ENCODE data around the gene DUSP7.

The DUSP7 gene

DNA sequence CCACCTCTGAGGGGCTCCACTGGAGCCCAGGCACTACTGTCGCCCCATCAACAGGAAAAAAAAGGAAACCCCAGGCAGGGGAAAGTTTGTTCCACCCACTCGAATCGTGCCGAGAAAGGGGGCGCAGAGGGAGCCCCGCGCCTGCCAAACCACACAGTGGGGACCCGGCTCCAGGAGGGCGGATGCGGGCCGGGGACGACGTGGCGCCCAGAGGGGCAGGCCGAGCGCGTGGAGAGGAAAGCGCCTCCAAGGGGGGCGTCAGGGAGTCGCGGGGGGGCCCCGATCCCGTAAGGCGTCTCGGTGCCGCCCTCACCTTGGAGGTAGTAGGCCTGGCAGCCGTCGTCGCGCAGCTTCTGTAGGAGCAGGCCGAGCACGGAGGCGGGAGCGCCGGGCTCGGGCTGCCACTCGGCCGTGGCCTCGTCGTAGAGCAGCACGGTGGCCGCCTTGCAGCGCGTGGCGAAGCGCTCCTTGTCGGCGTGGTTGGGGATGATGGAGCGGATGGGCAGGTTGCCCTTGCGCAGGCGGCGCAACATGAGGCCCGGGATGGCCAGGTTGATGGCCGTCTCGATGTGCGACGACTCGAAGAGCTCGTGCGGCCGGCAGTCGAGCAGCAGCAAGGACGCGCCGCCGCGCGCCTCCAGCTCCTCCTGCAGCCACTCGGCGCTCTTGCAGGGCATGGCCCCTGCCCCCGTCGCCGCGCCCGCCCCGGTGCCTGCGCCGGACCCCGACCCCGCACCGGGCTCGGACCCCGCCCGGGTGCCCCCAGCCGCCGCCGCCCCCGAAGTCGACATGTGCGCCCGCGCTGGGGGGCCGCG is 627 bp downstream of the DUSP7 start:
- in situ Hi-C loops (cut with MboI; ENCODE audit: low sequenced_read_pairs, unreplicated experiment): no loop called here
- peak; percentile 72 for DNase-seq (ENCODE audit: low spot score)
- TF ChIP-seq, protein P1, sequence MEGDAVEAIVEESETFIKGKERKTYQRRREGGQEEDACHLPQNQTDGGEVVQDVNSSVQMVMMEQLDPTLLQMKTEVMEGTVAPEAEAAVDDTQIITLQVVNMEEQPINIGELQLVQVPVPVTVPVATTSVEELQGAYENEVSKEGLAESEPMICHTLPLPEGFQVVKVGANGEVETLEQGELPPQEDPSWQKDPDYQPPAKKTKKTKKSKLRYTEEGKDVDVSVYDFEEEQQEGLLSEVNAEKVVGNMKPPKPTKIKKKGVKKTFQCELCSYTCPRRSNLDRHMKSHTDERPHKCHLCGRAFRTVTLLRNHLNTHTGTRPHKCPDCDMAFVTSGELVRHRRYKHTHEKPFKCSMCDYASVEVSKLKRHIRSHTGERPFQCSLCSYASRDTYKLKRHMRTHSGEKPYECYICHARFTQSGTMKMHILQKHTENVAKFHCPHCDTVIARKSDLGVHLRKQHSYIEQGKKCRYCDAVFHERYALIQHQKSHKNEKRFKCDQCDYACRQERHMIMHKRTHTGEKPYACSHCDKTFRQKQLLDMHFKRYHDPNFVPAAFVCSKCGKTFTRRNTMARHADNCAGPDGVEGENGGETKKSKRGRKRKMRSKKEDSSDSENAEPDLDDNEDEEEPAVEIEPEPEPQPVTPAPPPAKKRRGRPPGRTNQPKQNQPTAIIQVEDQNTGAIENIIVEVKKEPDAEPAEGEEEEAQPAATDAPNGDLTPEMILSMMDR (IDR thresholded peaks at IDR 0.05; ENCODE audit: borderline replicate concordance, control extremely low read depth, extremely low read depth, insufficient read depth, missing control alignments): no peak

DNA sequence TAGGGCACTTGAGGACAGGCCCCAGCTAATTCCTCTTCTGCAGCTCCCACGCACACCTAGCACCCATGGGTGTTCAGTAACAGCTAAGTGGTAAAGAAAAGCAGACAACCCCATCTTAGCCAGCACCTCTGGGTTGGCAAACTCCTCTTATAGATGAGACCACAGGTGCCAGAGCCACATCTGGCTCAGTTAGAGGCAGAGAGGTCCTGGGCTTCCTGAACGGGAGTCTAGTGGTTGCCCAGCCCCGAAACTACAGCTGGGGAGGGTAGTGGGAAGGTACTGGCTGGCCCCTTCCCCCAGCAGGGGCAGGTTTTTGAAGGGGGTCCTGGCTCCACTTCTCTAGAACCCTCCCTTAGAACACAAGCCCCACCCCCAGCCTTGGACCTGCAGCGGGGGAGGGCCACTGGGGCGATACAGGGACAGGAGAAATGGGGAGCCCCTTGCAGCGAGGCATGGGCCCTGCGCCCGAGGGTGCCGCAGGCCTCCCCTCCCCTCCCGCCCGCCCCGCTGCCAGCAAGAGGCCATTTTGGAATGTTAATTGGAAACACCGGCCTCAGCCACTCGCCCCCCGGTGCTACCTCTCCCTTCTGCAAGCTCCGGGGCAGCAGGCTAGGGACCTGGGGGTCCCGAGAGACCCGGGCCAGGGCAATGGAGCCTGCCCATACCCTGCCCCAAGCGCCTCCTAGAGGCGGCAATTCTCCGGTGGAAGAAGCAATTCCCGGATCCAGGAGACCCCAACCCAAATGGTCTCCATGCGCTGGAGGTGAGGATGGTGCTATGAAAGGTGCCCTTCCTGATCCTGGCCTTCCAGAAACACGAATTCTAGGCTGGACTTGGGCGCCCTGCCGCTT is 1.5 kb downstream of the DUSP7 start:
- no peak for DNase-seq (ENCODE audit: low spot score)
- TF ChIP-seq, protein P1 (IDR thresholded peaks at IDR 0.05; ENCODE audit: borderline replicate concordance, control extremely low read depth, extremely low read depth, insufficient read depth, missing control alignments): peak; percentile 25
- in situ Hi-C loops (cut with MboI; ENCODE audit: low sequenced_read_pairs, unreplicated experiment): no loop called here

DNA sequence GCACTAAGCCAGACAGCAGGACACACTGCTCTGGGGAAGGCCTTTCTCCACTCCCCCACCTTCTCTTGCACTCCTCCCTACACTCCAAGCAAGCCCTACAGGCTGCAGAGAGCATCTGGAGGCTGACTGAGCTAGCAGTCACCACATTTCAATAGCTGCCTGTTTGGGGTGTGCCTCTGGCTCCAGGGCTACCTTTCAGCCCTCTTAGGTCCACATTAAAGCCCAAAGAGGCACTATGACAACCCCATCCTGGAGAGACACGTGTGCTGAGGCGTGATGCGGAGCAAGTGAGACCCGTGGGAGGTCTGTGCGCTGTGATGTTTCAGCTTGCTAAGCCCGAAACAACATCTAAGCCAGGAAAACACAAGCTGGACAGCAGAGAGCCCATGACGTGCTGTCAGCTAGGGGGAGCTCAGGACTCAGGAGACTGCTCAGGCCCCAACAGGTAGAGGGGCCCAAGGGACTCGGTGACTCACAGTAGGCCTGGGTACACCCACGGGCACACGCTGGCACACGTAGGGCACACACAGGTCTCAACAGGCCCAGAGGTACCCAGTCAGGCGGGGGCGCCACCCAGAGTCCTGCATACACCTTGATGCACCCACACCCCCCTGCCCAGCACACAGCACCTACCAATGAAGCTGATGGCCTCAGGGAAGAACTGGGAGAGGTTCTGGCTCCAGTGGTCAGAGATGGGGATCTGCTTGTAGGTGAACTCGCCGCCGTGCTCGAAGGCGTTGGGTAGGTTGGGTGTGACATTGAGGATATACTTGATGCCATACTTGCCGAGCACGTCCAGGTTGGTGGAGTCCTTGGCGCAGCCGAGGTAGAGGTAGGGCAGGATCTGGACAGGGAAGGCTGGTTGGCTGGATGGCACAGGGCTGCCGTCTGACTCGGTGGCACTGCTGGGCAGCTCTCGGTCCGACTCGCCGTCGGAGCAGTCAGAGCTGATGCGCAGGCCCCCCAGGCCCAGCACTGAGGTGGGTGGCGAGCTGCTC is 2.8 kb downstream of the DUSP7 start:
- TF ChIP-seq, protein P1 (IDR thresholded peaks at IDR 0.05; ENCODE audit: borderline replicate concordance, control extremely low read depth, extremely low read depth, insufficient read depth, missing control alignments): peak; percentile 82
- in situ Hi-C loops (cut with MboI; ENCODE audit: low sequenced_read_pairs, unreplicated experiment): no loop called here
- DNase-seq (ENCODE audit: low spot score): peak; percentile 68

DNA sequence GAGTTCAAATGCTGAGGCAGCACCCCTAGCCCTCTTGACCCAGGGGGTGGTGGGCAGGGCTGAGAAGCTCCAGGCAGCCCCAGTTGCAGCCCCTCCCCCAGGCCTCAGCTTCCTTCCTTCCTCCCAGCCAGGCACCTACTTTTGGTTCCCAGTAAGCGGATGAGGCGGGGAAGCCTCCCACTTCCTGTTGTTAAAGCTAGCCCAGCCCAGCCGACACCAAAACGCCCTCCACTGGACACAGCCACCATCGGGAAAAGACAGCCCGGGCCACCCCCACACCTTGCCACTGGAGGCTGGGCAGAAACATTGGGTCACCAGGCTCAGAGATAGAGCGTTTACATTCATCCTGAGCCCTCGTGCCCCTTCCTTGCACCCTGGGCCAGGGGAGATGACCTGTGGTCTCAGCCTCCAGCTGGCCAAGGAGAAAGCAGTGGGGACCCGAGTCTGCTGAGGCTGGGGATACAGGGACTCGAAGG is 3.5 kb downstream of the DUSP7 start:
- TF ChIP-seq, protein P1 (IDR thresholded peaks at IDR 0.05; ENCODE audit: borderline replicate concordance, control extremely low read depth, extremely low read depth, insufficient read depth, missing control alignments): peak; percentile 40
- in situ Hi-C loops (cut with MboI; ENCODE audit: low sequenced_read_pairs, unreplicated experiment): no loop called here
- DNase-seq (ENCODE audit: low spot score): peak; percentile 63

DNA sequence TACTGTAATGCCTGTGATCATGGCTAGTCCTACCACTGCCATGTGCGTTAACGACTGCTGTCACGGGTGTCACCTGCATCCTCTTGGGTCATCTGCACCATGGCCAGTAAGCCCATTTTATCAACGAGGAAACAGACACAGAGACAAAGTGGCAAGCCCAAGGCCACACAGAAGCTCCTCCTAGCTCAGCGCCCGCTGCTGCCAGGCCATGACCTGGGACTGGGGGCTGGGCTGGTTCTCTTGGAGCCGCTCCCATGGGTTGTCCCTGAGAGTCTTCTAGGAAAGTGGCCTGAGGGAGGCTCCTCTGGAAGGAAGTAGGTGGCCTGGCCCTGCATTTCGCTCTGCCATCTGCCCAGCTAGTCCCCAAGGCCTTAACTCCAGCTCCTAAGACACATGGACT is 4.9 kb downstream of the DUSP7 start:
- no peak for DNase-seq (ENCODE audit: low spot score)
- TF ChIP-seq, protein P1 (IDR thresholded peaks at IDR 0.05; ENCODE audit: borderline replicate concordance, control extremely low read depth, extremely low read depth, insufficient read depth, missing control alignments): no peak
- in situ Hi-C loops (cut with MboI; ENCODE audit: low sequenced_read_pairs, unreplicated experiment): no loop called here

All from GM13976 (cell line).